Stimulated activated CD8-positive, alpha-beta memory T cell treated with anti-CD3 and anti-CD28 coated beads, Interleukin-4, amount 100 ng/mL, for 1 hour (primary cell): Measurements from ENCODE around the gene LMX1A.

ENCODE experiments used
- DNase-seq, 2 donors: peaks; one replicate each; pipeline ENCODE4 v3.0.0-alpha.2; 2020; ENCODE audit warnings: low read depth in 2 of 2, low spot score in 1 of 2

Gene LMX1A

DNA sequence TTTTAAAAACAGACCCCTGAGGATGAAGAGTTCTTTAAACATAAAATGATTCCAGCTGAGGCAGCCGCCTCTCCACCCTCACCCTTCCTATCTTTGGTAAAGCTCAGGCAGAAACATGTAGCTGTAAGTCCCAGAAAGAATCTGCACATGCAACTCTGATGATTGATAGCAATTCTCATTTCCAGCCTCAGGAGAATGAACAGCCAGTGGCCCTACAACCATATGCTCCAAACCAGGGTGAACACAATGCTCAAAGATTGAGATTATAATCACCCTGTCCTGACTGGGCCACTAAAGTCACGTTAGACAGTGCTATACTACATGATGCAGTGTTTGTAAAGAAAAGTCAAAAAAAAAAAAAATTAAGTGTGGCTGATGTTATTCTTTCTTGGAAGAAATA lies 80.2 kb downstream of the LMX1A start:
- no peak for DNase-seq

- no peak for DNase-seq
Observed at GRCh38 chr1:165265196-165265838, 91.2 kb downstream of the LMX1A start.

DNA sequence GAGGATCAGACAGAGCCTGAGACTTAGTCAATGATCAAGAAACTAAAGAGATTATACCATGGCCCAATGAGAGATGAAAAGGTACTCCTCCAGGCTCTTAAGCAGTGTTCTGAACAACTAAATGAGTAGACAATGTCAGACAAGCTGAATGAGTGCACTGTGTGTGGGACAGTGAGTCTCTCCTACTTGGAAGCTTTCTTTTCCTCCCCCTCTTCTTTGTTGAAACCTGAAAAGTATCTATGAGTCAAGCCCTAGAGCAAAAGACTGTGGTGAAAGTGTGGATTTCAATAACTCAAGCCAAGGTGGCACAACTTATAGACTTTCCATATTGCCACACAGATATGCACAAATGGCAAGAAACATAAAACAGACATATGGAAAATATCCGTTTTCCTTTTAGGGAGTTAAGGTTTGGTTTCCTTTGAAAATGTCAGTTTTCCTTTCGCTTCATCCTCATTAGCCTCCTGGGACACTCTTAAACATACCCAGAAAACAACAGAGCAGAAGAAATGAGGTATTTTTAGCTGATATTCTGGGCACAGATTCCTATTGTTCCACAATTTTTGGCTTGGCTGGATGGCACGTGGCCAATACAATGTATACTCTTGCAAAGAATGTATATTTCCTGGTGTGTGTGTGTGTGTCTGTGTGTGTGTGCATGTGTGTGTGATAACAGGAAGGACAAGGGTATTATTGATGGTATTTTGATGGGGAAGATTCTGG lies 96.6 kb downstream of the LMX1A start:
- no peak for DNase-seq

GRCh38 chr1:165259236-165259635 lies 97.3 kb downstream of the LMX1A start:
- DNase-seq = no peak

GRCh38 chr1:165257969-165258459 lies 98.5 kb downstream of the LMX1A start:
- DNase-seq = no peak

DNA sequence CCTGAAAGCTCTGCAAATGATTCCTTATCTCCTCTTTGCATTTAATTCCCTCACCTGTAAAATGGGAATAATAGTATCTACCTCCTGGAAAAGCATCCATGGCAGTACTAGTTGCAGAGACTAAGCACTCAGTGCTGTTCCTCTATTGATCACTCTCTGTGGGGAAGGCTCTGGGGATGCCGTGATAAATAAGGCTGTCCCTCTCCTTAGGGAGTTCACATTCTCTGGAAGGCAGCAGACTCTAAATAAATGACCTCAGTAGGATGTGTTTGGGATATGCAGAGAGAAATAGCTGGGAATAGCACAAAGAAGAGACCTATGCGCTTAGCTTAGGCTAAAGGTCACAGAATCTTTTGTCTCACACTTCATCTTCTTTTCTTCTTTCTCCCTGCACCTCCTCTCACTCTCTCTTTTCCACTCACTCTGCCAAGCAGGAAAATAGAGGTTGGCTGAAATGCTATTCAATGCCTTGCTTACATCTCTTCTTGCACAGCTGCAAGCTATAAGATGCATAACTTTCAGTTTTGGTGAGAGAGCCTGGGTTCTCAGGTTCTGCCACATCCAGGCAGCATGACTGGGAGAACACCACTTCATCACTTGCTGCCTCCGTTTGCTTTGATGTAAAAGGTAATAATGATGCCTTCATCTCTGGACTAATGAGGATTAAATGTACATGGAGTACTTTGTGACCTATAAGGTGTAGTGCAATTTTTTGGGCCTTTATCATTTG lies 101.5 kb downstream of the LMX1A start:
- no peak for DNase-seq

DNA sequence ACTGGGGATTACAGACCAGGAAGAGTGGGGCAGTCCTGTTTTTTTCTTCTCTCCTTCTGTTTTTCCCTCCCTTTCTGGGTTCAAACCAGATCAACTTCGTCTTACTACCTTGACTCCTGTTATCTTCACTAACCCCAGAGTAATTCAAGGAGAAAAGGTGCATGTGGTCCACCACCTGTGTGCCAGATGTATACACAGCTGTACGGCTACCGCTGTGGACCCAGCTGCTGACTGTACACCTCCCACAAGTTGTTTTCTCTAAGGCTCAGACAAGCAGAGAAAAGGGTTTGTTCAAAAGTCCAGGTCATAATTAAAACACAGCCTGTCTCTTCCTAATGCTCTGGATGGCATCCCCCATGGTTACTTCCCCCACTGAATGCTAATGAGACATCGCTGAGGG lies 102.1 kb downstream of the LMX1A start:
- DNase-seq = no peak

DNA sequence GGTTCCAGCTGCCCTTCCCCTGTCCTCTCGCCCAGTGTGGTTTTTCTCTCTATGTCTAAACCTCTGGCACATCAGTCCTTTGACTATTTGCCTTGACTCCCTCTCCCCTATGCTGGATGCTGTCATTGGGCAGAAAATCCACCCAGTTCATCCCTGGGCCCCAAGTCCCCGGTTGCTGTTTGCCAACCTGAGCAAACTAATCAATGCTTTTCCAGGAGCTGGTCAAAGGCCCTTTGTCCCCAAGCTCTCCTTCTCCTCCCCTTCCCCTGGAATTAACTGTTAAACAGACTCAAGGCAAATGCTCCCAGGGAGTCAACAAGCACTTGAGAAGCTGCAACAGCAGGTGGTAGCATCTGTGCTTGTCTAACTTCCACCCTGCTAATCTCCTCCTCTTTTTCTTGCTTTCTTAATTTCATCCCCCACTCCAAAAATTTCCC lies 102.7 kb downstream of the LMX1A start:
- no peak for DNase-seq

- DNase-seq = no peak
Observed at GRCh38 chr1:165248969-165249571, 107.4 kb downstream of the LMX1A start.

GRCh38 chr1:165241952-165242351 lies 114.6 kb downstream of the LMX1A start:
- DNase-seq = no peak

- DNase-seq = no peak
Observed at GRCh38 chr1:165241321-165241720, 115.2 kb downstream of the LMX1A start.

DNA sequence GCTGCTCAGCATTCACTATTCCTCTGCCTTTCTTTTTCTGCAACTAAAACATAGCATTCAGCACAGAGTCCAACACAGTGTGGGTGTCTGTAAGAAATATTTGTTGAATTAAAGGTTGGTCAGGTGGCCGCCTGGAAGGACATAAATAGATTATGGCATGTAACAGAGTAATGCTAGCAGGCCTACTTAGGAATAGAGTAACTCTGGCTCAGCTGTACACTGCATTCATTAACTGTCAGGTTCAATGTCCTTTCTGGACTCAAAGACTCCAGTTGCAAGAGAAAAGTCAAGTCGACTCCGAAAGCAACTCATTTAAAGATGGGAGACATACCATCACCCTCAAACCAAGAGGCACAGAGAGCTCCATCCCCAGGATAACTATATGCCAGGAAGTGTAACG lies 116.0 kb downstream of the LMX1A start:
- DNase-seq = no peak

GRCh38 chr1:165239873-165240272 lies 116.6 kb downstream of the LMX1A start:
- no peak for DNase-seq

DNA sequence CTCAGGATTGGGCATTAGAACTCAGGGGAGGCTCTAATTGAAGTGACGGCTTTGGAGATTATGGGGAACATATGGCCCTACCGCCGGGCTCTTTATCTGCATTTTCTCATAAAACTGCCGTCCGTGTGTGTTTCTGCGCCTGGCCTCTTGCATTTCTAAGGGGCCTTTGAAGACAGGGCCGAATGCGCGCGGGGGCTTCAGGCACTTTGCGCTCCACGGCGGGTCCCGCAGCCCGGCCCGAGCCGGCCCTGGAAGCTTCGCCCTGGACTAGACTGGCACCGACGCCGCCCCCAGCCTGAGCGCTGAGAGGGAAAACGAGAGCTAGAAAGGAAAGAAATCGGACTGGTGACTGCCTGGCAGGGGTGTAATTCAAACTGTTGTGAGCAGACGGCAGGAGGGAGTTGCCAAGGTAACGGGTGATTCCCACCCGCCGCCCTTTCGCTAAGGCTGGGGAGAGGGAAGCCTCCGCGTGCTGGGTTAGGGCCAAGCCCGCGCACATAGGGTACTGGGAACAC lies 120.7 kb downstream of the LMX1A start:
- no peak for DNase-seq

- DNase-seq = no peak
Observed at GRCh38 chr1:165235155-165235776, 121.2 kb downstream of the LMX1A start.

- DNase-seq = no peak
Observed at GRCh38 chr1:165234149-165234548, 122.4 kb downstream of the LMX1A start.

GRCh38 chr1:165228676-165229075 lies 127.8 kb downstream of the LMX1A start:
- no peak for DNase-seq

DNA sequence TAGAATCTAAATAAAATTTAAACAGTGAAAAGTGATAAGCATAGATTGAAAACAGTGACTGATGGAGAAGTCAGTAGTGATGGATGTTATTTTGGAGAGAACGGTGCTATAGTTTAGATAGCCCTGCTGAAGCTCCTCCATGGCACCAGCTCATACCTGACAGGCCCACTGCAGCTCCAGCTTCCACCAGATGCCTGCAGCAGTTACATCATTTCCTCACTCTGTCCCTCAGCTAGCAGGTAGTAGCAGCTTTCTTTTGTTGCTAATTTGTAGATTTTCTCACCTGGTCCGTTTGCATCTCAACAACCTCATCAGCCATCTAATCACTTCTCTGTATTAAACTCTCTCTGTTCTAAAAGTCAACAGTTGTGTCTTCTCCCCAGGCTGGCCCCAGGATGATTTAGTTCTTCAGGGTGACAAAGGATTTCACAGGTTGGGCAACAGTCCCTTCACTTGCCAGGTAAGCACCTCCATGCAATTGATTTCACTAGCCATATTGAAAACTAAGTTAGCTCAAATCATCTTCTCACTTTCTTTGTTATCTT lies 128.3 kb downstream of the LMX1A start:
- DNase-seq = no peak

- DNase-seq = no peak
Observed at GRCh38 chr1:165226326-165226725, 130.2 kb downstream of the LMX1A start.

GRCh38 chr1:165225650-165226049 lies 130.9 kb downstream of the LMX1A start:
- DNase-seq = no peak

GRCh38 chr1:165225062-165225461 lies 131.5 kb downstream of the LMX1A start:
- no peak for DNase-seq
